T-helper 22 cell (primary cell): ENCODE data around the gene TMEM120B.

ENCODE experiments used
- DNase-seq: peaks from one replicate; pipeline ENCODE4 v3.0.0-alpha.2; 2020; ENCODE audit warnings: low read depth

Gene TMEM120B

GRCh38 chr12:121804417-121805111, 92.0 kb downstream of the TMEM120B start:
- DNase-seq = peak; percentile 60

GRCh38 chr12:121805171-121806008, 92.8 kb downstream of the TMEM120B start:
- no peak for DNase-seq

GRCh38 chr12:121806009-121806545, 93.5 kb downstream of the TMEM120B start:
- DNase-seq = no peak

- DNase-seq = no peak
Observed at GRCh38 chr12:121806546-121807423, 94.2 kb downstream of the TMEM120B start.

GRCh38 chr12:121807642-121808347, 95.2 kb downstream of the TMEM120B start:
- no peak for DNase-seq

- DNase-seq = no peak
Observed at GRCh38 chr12:121808623-121809022, 96.1 kb downstream of the TMEM120B start.

- no peak for DNase-seq
Observed at GRCh38 chr12:121809712-121810116, 97.2 kb downstream of the TMEM120B start.

GRCh38 chr12:121810234-121810817, 97.8 kb downstream of the TMEM120B start:
- DNase-seq = no peak

GRCh38 chr12:121810833-121811433, 98.4 kb downstream of the TMEM120B start:
- no peak for DNase-seq

GRCh38 chr12:121811434-121812319, 99.1 kb downstream of the TMEM120B start:
- DNase-seq = peak; percentile 43

- peak; percentile 21 for DNase-seq
Observed at GRCh38 chr12:121812320-121812871, 99.8 kb downstream of the TMEM120B start.

- DNase-seq = no peak
Observed at GRCh38 chr12:121812921-121813896, 100.7 kb downstream of the TMEM120B start.

GRCh38 chr12:121813951-121814350, 101.4 kb downstream of the TMEM120B start:
- DNase-seq = no peak

GRCh38 chr12:121814429-121815119, 102.0 kb downstream of the TMEM120B start:
- no peak for DNase-seq

GRCh38 chr12:121815263-121815662, 102.7 kb downstream of the TMEM120B start:
- no peak for DNase-seq

- DNase-seq = no peak
Observed at GRCh38 chr12:121816925-121817647, 104.5 kb downstream of the TMEM120B start.

- no peak for DNase-seq
Observed at GRCh38 chr12:121817648-121818043, 105.1 kb downstream of the TMEM120B start.
